GM12878 (cell line): ENCODE results near the gene SBNO2.

Source experiments
- POLR2A ChIP-seq: IDR thresholded peaks from 2 replicates; pipeline ENCODE4 v1.6.1; 2011; ENCODE audit warnings: low read depth, mild to moderate bottlenecking, low read length
- TF ChIP-seq, protein P1 (sequence below): fragments of 450-650 bp; IDR thresholded peaks from 2 replicates; pipeline ENCODE4 v1.6.1; 2014; ENCODE audit warnings: mild to moderate bottlenecking
- TF ChIP-seq, protein P2 (sequence below): IDR thresholded peaks from 2 replicates; pipeline ENCODE4 v1.6.1; 2012; ENCODE audit warnings: mild to moderate bottlenecking, low read depth, low read length

DNA sequence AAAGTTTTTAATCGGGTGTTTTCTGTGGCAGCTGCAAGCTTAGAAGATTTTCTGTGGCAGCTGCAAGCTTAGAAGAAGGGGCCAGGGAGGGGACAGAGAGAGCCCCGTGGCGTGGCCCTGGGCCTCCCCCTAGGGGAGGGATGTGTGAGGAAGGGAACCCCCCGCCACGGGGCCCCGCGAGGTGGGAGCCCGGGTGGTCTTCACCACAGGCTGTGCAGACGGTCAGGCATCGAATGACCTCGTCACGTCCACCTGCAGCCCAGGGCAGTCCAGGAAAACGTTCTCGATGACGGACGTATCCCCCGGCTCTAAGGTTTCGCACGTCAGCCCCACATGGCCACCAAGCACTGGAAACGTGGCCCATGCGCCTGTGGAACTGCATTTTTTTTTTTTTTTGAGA is 87.5 kb downstream of the SBNO2 start:
- no peak for TF ChIP-seq POLR2A
- TF ChIP-seq, protein P1, sequence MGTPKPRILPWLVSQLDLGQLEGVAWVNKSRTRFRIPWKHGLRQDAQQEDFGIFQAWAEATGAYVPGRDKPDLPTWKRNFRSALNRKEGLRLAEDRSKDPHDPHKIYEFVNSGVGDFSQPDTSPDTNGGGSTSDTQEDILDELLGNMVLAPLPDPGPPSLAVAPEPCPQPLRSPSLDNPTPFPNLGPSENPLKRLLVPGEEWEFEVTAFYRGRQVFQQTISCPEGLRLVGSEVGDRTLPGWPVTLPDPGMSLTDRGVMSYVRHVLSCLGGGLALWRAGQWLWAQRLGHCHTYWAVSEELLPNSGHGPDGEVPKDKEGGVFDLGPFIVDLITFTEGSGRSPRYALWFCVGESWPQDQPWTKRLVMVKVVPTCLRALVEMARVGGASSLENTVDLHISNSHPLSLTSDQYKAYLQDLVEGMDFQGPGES = no peak
- TF ChIP-seq, protein P2, sequence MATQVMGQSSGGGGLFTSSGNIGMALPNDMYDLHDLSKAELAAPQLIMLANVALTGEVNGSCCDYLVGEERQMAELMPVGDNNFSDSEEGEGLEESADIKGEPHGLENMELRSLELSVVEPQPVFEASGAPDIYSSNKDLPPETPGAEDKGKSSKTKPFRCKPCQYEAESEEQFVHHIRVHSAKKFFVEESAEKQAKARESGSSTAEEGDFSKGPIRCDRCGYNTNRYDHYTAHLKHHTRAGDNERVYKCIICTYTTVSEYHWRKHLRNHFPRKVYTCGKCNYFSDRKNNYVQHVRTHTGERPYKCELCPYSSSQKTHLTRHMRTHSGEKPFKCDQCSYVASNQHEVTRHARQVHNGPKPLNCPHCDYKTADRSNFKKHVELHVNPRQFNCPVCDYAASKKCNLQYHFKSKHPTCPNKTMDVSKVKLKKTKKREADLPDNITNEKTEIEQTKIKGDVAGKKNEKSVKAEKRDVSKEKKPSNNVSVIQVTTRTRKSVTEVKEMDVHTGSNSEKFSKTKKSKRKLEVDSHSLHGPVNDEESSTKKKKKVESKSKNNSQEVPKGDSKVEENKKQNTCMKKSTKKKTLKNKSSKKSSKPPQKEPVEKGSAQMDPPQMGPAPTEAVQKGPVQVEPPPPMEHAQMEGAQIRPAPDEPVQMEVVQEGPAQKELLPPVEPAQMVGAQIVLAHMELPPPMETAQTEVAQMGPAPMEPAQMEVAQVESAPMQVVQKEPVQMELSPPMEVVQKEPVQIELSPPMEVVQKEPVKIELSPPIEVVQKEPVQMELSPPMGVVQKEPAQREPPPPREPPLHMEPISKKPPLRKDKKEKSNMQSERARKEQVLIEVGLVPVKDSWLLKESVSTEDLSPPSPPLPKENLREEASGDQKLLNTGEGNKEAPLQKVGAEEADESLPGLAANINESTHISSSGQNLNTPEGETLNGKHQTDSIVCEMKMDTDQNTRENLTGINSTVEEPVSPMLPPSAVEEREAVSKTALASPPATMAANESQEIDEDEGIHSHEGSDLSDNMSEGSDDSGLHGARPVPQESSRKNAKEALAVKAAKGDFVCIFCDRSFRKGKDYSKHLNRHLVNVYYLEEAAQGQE = no peak
